Liver (tissue), 9 donors: ENCODE measurements around the gene DAB1. TPM values are rescaled to one million over a fixed set of nuclear protein-coding genes. Genes with fewer than 3 reads are reported as not detected.
"Not testable (repeated sequence)": the region's sequence is repeated elsewhere in the genome, so short reads cannot be mapped to it uniquely, and the experiment has no call there.

Experiments used
- DNase-seq: peaks from one replicate; pipeline ENCODE4 v3.0.0-alpha.2; 2017; ENCODE audit warnings: low spot score
- H3K27ac ChIP-seq, 2 donors: one replicate each; pipeline ENCODE4 v1.7.0; 2013; ENCODE audit warnings: inconsistent platforms in 2 of 2, low read length in 2 of 2, control low read depth in 1 of 2, low read depth in 1 of 2, mild to moderate bottlenecking in 1 of 2
- H3K27me3 ChIP-seq, 4 donors: one replicate each; pipeline versions ENCODE4 v1.6.1 to v1.7.0; 2013; ENCODE audit warnings: low read length in 3 of 4, inconsistent platforms in 1 of 4, mild to moderate bottlenecking in 1 of 4, moderate library complexity in 1 of 4; ENCODE audit not compliant: control insufficient read depth in 4 of 4, insufficient read depth in 4 of 4
- H3K36me3 ChIP-seq, 4 donors: one replicate each; pipeline versions ENCODE4 v1.6.1 to v1.7.0; 2013; ENCODE audit warnings: low read length in 3 of 4, mild to moderate bottlenecking in 3 of 4, low read depth in 1 of 4, moderate library complexity in 1 of 4; ENCODE audit not compliant: control insufficient read depth in 4 of 4, insufficient read depth in 3 of 4
- H3K4me1 ChIP-seq, 4 donors: one replicate each; pipeline versions ENCODE4 v1.6.1 to v1.7.0; 2013; ENCODE audit warnings: low read length in 3 of 4, mild to moderate bottlenecking in 3 of 4, moderate library complexity in 1 of 4; ENCODE audit not compliant: control insufficient read depth in 4 of 4, insufficient read depth in 4 of 4
- H3K4me3 ChIP-seq, 3 donors: one replicate each; pipeline versions ENCODE4 v1.6.1 to v1.7.0; 2013; ENCODE audit warnings: low read length in 3 of 3, control low read depth in 1 of 3, low read depth in 1 of 3, mild to moderate bottlenecking in 1 of 3
- H3K9ac ChIP-seq, 2 donors: one replicate each; pipeline ENCODE4 v1.7.0; 2013; ENCODE audit warnings: low read length in 2 of 2, mild to moderate bottlenecking in 2 of 2, moderate library complexity in 2 of 2, control low read depth in 1 of 2, low read depth in 1 of 2
- H3K9me3 ChIP-seq, 4 donors: one replicate each; pipeline versions ENCODE4 v1.6.1 to v1.7.0; 2013; ENCODE audit warnings: low read length in 3 of 4; ENCODE audit not compliant: control insufficient read depth in 4 of 4
- ATF3 ChIP-seq: IDR thresholded peaks from 2 replicates; pipeline ENCODE4 v1.6.1; 2016; ENCODE audit warnings: antibody characterized with exemption
- EGR1 ChIP-seq, 2 donors: IDR thresholded peaks; 2 replicates each; pipeline ENCODE4 v1.6.1; 2016 to 2018; ENCODE audit warnings: antibody characterized with exemption in 2 of 2, low read depth in 2 of 2
- FOXA2 ChIP-seq: IDR thresholded peaks from 2 replicates; pipeline ENCODE4 v1.6.1; 2016; ENCODE audit warnings: antibody characterized with exemption
- HNF4A ChIP-seq, 2 donors: conservative IDR thresholded peaks; 2 replicates each; pipeline ENCODE4 v1.6.1; 2016; ENCODE audit warnings: antibody characterized with exemption in 2 of 2, mild to moderate bottlenecking in 2 of 2
- RAD21 ChIP-seq, 2 donors: IDR thresholded peaks; 2 replicates each; pipeline ENCODE4 v1.6.1; 2016; ENCODE audit warnings: antibody characterized with exemption in 2 of 2, mild to moderate bottlenecking in 2 of 2
- REST ChIP-seq: IDR thresholded peaks from 2 replicates; pipeline ENCODE4 v1.6.1; 2016; ENCODE audit warnings: antibody characterized with exemption, mild to moderate bottlenecking
- SP1 ChIP-seq: IDR thresholded peaks from 2 replicates; pipeline ENCODE4 v1.6.1; 2018; ENCODE audit warnings: antibody characterized with exemption, mild to moderate bottlenecking
- TAF1 ChIP-seq: conservative IDR thresholded peaks from 2 replicates; pipeline ENCODE4 v1.6.1; 2016; ENCODE audit warnings: antibody characterized with exemption, mild to moderate bottlenecking
- YY1 ChIP-seq: IDR thresholded peaks from 2 replicates; pipeline ENCODE4 v1.6.1; 2016; ENCODE audit warnings: antibody characterized with exemption, mild to moderate bottlenecking
- WGBS: extraction: QIAGEN DNeasy Blood & Tissue Kit; methylation state at CpG from one replicate; pipeline ENCODE4 v1.1.7; 2013; 5-methylcytosine and 5-hydroxymethylcytosine counted together
- polyA plus RNA-seq, 2 donors: library from polyadenylated mRNA; stranded (reverse) in 1 of 2; unstranded in 1 of 2; fragments of 200-250 nt in 1 of 2; fragments of >200 nt in 1 of 2; fragmentation: Nextera tagmentation in 1 of 2; extraction: Ambion mirVana in 1 of 2; gene quantifications; one replicate each; pipeline versions ENCODE4 v1.2.1 to v1.2.3, GENCODE V29; 2013 to 2015
- total RNA-seq, 2 donors: library from RNA; depleted of rRNA; stranded (reverse); fragments of >200 nt; gene quantifications; one replicate each; pipeline ENCODE4 v1.2.3, GENCODE V29; 2014
- donor health status: healthy.
- donor health status: healthy.
- donor health status: healthy.
- donor health status: healthy.
- donor health status: healthy.

DAB1 gene
- total and polyA plus RNA-seq, 4 donors: 0.54 to 1.7 (median 1.2) TPM

- Histone ChIP-seq H3K4me1 (peaks cover 0 to 7% (median 3%) of the 10 kb centered on the region in 4 donors), H3K27ac (no peak overlapping the region), H3K9ac (no peak overlapping the region), H3K27me3 (no peaks in the 10 kb centered on the region), H3K4me3 (no peak overlapping the region), H3K36me3 (no peaks in the 10 kb centered on the region), H3K9me3 (no peaks in the 10 kb centered on the region)
- TF ChIP-seq REST (no peak), FOXA2 (no peak), EGR1 (IDR thresholded peaks at IDR 0.05; ENCODE audit: low read depth in 2 of 2) (no peak), SP1 (no peak), ATF3 (no peak), RAD21 (IDR thresholded peaks at IDR 0.05) (no peak)
- no peak for DNase-seq
- WGBS: 91% methylated on average over 7 of the region's 7 CpGs
Observed at GRCh38 chr1:57344265-57344664, 79.6 kb downstream of the DAB1 start.

- DNase-seq, H3K4me1 ChIP-seq, H3K4me3 ChIP-seq, H3K27me3 ChIP-seq, H3K9ac ChIP-seq, H3K36me3 ChIP-seq, H3K27ac ChIP-seq, H3K9me3 ChIP-seq: not testable (repeated sequence)
- WGBS: 93% methylated on average over 34 of the region's 34 CpGs
Observed at GRCh38 chr1:57343298-57343915, 80.5 kb downstream of the DAB1 start.

- Histone ChIP-seq H3K27me3 (no peaks in the 10 kb centered on the region), H3K4me3 (no peak overlapping the region), H3K9ac (no peak overlapping the region), H3K9me3 (no peaks in the 10 kb centered on the region), H3K4me1 (peaks cover 0 to 7% (median 3%) of the 10 kb centered on the region in 4 donors), H3K27ac (no peak overlapping the region), H3K36me3 (no peaks in the 10 kb centered on the region)
- no peak for TF ChIP-seq SP1
- TF ChIP-seq TAF1: no peak
- no peak for TF ChIP-seq FOXA2
- TF ChIP-seq ATF3: no peak
- TF ChIP-seq YY1: no peak
- TF ChIP-seq REST: no peak
- no peak for TF ChIP-seq HNF4A (conservative IDR thresholded peaks at IDR 0.05)
- no peak for DNase-seq
- WGBS: 92% methylated on average over 3 of the region's 3 CpGs
Observed at GRCh38 chr1:57341721-57342120, 82.1 kb downstream of the DAB1 start.
